ENCODE results near the gene KCNJ14. TPM values are rescaled to one million over a fixed set of nuclear protein-coding genes. Genes with fewer than 3 reads are reported as not detected.

The KCNJ14 gene
- total RNA-seq, 6 experiments from 2014 or later = 0.22 to 0.44 (median 0.31) TPM

DNA sequence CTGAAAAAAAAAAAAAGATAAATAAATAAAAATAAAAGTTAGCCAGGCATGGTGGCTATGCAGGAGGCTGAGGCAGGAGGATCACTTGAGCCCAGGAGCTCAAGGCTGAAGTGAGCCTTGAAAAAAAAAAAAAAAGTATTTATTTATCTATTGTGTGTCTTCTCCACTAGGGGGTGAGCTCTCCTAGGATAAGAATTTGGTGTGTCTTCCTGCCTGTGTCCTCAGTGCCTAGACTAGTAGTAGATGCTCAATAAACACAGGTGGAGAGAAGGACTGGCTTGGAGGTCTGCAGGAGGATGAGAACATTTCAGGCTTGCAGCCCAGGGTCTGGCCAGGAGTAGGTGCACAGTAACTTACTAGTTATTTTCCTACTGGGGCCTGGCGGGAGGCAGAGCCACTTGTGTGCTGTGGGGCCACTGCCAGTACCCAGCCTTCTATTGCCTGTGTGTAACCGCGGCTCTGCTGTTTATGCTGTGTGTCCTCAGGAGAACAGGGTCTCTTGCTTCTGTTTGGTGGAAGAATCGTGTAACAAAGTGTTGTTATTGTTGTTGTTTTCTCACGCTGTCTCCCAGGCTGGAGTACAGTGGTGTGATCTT lies 50.9 kb downstream of the KCNJ14 start:
- Histone ChIP-seq H3K4me3 (no peak overlapping the region), H3K4me1 (no peaks in the 10 kb centered on the region), H3K27ac (no peak overlapping the region), H3K9me3 (no peaks in the 10 kb centered on the region), H3K27me3 (no peaks in the 10 kb centered on the region), H3K36me3 (no peaks in the 10 kb centered on the region)
- intact Hi-C loops (cut with DNase I) = loop anchor here in 1 of 2 donors (10.0 kb wide), 1 partner anchor 99 kb away; the partner anchor contains the start of gene SPACA4
- TF ChIP-seq, protein P1, sequence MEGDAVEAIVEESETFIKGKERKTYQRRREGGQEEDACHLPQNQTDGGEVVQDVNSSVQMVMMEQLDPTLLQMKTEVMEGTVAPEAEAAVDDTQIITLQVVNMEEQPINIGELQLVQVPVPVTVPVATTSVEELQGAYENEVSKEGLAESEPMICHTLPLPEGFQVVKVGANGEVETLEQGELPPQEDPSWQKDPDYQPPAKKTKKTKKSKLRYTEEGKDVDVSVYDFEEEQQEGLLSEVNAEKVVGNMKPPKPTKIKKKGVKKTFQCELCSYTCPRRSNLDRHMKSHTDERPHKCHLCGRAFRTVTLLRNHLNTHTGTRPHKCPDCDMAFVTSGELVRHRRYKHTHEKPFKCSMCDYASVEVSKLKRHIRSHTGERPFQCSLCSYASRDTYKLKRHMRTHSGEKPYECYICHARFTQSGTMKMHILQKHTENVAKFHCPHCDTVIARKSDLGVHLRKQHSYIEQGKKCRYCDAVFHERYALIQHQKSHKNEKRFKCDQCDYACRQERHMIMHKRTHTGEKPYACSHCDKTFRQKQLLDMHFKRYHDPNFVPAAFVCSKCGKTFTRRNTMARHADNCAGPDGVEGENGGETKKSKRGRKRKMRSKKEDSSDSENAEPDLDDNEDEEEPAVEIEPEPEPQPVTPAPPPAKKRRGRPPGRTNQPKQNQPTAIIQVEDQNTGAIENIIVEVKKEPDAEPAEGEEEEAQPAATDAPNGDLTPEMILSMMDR (IDR thresholded peaks at IDR 0.05) = peak; percentile 27 to 35 (median 32)
- no peak for TF ChIP-seq POLR2A (IDR thresholded peaks at IDR 0.05)
- WGBS (ENCODE audit: insufficient coverage, low coverage, low lambda C conversion rate, missing lambda C conversion rate) = 69% methylated on average over 3 of the region's 5 CpGs
- no peak for DNase-seq
- ATAC-seq = no peak

DNA sequence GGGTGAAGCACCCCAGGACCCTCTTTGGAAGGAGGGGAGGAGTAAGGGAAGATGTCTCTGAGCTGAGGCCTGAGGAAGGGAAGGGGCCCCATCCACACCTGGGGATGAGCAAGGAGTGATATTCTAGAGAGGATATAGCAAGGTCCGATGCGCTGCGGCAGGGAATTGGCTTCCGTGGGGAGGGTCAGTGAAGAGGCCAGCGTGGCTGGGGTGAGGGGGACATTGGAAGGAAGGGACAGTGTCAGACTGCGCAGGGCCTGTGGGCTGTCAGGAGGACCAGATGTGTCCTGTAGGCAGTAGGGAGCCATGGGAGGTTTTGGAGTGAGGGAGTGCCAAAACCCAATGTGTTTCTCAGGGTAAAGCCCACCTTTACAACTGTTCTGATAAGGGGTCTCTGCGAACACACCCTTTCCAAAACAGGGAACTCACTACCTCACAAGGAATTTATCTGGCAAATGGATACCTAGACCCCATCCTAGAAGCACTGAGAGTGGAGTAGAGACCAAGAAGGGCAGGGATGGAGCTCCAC lies 52.6 kb downstream of the KCNJ14 start:
- TF ChIP-seq, protein P1 (IDR thresholded peaks at IDR 0.05) = no peak
- no peak for TF ChIP-seq POLR2A (IDR thresholded peaks at IDR 0.05)
- H3K36me3 ChIP-seq = no peaks in the 10 kb centered on the region
- H3K9me3 ChIP-seq = no peaks in the 10 kb centered on the region
- DNase-seq (no peak), ATAC-seq (no peak)
- no peak overlapping the region for H3K27ac ChIP-seq
- H3K4me3 ChIP-seq = no peak overlapping the region
- H3K27me3 ChIP-seq = peaks cover 0 to 7% of the 10 kb centered on the region in 2 donors
- intact Hi-C loops (cut with DNase I) = loop anchor here in 1 of 2 donors (10.0 kb wide), 1 partner anchor 97 kb away; the partner anchor contains the start of gene SPACA4
- H3K4me1 ChIP-seq = no peaks in the 10 kb centered on the region
- 82% methylated on average over 6 of the region's 7 CpGs for WGBS (ENCODE audit: insufficient coverage, low coverage, low lambda C conversion rate, missing lambda C conversion rate)

DNA sequence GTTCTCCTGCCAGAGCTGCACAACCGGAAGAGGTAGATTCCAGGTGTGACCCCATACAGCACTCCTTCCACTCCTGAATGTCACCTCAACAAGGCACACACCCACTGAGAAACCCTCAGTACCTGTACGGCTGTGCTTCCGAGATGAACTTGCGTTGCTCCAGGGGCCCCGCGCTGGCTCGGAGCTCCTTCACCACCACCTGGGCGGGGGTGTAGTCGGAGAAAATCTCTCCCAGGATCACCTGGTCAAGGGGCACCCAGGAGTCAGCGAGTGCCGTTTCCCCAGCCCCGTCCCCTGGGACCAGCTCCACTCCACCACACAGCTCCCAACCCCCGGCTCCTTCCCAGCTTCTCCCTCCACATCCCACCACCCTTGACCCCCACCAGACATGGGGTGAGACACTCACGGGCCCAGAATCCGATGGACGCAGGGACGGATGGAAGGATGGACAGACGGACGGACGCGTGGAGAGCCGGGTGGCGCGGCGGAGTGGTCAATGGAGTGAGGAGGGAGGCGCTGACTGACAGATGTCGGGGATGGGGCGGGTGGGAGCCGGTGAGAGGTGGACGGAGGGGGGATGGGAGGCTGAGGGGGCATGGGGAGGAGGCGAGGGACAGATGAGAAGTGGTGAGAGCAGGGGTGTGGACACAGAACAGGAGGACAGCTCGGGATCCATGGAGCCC lies 53.5 kb downstream of the KCNJ14 start:
- intact Hi-C loops (cut with DNase I) = loop anchor here in 1 of 2 donors (10.0 kb wide), 1 partner anchor 96 kb away; the partner anchor contains the start of gene SPACA4
- WGBS (ENCODE audit: insufficient coverage, low coverage, low lambda C conversion rate, missing lambda C conversion rate) = 76% methylated on average over 22 of the region's 32 CpGs

DNA sequence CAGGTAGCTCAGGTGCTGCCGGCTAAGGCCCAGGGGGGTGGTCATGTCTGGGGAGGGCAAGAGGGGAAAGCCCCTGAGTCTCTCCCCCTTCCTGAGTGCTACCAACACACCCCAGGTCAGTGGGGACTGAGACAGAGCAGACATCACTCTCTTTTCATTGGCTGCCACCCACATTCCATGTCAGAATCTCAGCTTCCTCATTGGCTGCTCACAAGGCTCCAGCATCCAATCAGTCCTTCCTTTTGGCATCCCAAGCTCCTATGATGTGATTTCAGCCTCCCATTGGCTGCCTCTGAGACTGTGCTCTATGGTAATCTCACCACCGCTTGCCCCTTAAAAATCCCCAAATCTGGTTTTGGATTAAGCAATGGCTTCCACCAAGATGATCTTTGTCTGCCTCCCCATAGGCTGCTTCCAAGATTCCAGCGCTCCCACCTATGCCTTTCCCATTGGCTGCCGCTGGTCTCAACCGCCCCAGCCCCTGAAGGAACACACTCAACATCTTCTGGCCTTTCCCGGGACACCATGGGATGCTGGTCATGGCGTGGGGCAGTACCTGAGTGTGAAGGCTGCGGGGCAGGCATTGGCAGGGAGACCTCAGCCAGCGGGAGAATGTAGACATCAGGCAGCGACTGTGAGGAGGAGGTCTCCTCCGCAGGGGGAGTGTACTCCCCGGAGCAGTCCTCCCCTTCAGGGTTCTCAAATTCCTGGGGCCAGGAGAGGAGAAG lies 54.3 kb downstream of the KCNJ14 start:
- Histone ChIP-seq H3K4me3 (no peak overlapping the region), H3K27me3 (peaks cover 0 to 12% of the 10 kb centered on the region in 2 donors), H3K27ac (no peak overlapping the region), H3K9me3 (no peaks in the 10 kb centered on the region), H3K36me3 (no peaks in the 10 kb centered on the region), H3K4me1 (peaks cover 0 to 3% (median 0%) of the 10 kb centered on the region in 4 donors)
- DNase-seq (no peak), ATAC-seq (no peak)
- 76% methylated on average over 4 of the region's 12 CpGs for WGBS (ENCODE audit: insufficient coverage, low coverage, low lambda C conversion rate, missing lambda C conversion rate)
- intact Hi-C loops (cut with DNase I) = loop anchor here in 1 of 2 donors (10.0 kb wide), 1 partner anchor 95 kb away; the partner anchor contains the start of gene SPACA4
- TF ChIP-seq, protein P1 (IDR thresholded peaks at IDR 0.05) = no peak
- no peak for TF ChIP-seq POLR2A (IDR thresholded peaks at IDR 0.05)

More for the DNA sequence above, 53.5 kb downstream of the KCNJ14 start:
- no peak for DNase-seq
- TF ChIP-seq, protein P1 (IDR thresholded peaks at IDR 0.05) = no peak
- TF ChIP-seq POLR2A (IDR thresholded peaks at IDR 0.05) = no peak
- Histone ChIP-seq H3K27ac (no peak overlapping the region), H3K36me3 (no peaks in the 10 kb centered on the region), H3K4me3 (no peak overlapping the region), H3K9me3 (no peaks in the 10 kb centered on the region), H3K27me3 (peaks cover 0 to 12% of the 10 kb centered on the region in 2 donors), H3K4me1 (peaks cover 0 to under 1% (median 0%) of the 10 kb centered on the region in 4 donors)
- no peak for ATAC-seq
